ENCODE measurements around the gene TRIL.
A peak's percentile ranks its signal among the peaks of the same experiment; 100 is the strongest.

TRIL gene

GRCh38 chr7:28958235-28958979, at the start of gene TRIL:
Gene TRIL, minus strand, starts transcription at chr7:28958330. Its CDS starts 284 bp downstream, at chr7:28958046.
- DNase-seq (ENCODE audit: low read depth, low spot score), result no peak

GRCh38 chr7:29007127-29007526, 49.0 kb upstream of the TRIL start:
- DNase-seq (ENCODE audit: low read depth, low spot score), result no peak

DNA sequence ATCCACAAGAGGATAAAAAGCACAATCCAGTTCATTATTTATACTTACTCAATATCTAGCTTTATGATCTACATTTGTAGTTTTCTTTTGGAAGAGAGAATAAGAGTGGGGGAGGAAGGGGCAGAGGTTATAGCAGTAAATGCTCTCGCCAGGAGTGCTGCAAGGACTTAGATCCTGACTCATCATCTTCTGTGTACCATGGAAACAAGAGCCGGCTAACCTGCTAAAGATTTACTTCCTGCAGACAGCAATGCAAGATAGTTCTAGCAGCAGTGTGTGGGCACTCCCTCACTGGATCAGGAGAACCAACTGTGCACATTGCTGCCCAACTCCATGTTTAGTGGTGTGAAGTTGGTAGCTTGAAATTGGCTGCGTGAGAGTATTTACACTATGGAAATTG, 47.7 kb upstream of the TRIL start:
- no peak for DNase-seq (ENCODE audit: low read depth, low spot score)

- DNase-seq (ENCODE audit: low read depth, low spot score), result no peak
Observed at GRCh38 chr7:29005406-29005805, 47.3 kb upstream of the TRIL start.

DNA sequence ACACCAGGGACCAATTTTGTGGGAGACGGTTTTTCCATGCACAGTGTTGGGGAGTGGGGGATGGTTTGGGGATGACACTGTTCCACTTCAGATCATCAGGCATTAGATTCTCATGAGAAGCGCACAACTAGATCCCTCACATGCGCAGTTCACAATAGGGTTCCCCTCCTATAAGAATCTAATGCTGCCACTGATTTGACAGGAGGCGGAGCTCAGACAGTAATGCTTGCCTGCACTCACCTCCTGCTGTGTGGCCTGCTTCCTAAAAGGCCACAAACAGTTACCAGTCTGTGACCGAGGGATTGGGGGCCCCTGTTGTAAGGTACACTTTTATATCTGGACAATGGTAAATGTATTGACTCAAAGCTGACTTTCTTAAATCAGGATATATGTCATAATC, 45.6 kb upstream of the TRIL start:
- no peak for DNase-seq (ENCODE audit: low read depth, low spot score)

GRCh38 chr7:29000717-29001076, 42.6 kb upstream of the TRIL start:
- no peak for DNase-seq (ENCODE audit: low read depth, low spot score)

DNA sequence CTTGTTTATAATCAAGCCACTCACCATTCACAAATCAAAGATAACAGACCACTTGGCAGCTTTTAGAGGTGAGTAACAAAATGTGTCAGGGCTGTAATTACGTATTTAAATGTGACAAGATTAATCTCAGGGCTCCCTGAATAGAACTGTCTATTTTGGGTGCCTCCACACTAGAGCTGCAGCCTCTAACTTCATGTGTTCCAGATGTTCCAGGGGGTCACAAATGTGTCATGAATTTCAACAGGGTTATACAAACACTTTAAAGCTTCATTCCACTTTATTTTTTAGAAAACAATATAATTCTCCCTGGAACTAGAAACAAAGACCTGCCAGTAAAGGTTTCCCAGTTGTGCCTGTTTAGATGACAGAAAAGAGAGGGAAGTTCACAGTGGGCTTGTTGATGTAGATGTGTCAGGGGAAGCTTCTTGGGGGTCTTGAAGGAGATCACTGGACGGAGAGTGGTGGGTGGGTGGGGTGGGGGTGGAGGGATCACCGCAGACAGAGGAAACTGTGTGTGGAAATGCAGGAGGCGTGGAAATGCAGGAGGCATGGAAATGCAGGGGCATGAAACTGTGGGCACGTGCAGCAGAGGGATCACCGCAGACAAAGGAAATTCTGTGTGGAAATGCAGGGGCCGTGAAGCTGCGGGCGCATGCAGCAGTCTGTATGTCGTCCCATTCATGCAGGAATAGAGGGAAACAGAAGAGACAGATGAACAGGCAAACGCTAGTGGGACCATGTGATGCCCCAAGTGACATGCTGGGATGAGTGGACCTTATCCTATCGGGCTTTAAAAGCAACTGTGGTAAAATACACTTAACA, 42.0 kb upstream of the TRIL start:
- no peak for DNase-seq (ENCODE audit: low read depth, low spot score)

DNA sequence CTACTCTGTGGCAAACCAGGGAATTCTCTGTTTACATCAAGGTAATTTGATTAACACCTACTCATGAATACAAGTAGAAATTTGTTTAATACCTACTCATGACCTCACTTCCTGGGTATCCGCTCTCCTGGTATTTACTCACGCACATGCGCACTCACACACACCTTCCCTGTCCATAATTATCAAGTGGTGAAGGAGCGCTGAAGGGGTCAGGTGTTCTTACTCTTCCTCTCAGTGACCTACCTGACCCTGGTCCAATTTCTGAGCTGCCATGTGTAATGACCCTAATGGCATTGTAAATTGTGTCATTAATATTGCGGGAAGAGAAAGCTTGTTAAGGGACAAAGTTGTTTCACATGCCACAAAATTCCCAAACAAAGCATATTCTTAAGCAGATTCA, 41.3 kb upstream of the TRIL start:
- DNase-seq (ENCODE audit: low read depth, low spot score), result no peak

DNA sequence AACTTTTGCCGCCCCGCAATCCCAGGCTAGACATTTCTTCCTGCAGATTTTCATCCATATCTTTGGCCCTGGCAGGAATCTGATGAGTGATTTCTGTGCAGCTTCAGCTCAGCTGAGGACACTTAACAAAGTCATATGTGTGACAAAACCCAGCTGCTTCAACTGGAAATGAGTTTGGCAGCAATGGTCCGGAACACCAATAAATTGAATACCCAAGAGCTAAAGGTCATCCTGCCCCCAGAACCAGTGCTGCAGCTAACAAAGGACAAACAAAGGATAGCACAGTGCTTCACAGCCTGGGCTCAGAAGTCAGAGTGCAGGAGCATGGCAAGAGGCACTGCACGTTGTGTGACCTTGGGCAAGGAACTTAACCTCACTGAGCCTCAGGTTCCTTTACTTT, 40.0 kb upstream of the TRIL start:
- DNase-seq (ENCODE audit: low read depth, low spot score), result no peak

DNA sequence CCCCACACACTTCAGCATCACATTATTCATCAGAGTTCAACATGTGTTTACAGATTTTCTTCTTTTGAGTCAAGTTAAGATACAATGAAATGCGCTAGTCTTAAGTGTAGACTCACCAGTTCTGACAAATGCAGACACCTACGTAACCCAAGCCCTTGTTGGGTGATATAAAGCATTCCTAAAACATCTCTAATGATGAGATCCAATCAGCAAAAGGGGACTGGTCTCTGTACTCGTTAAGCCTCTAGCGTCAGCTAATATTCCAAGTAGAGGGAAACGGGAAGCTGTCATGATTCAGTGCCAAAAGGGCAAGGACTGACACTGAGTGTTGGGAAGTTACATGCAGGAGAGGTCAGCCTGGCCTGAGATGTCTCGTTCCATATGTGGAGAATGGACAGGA, 38.7 kb upstream of the TRIL start:
- no peak for DNase-seq (ENCODE audit: low read depth, low spot score)

DNA sequence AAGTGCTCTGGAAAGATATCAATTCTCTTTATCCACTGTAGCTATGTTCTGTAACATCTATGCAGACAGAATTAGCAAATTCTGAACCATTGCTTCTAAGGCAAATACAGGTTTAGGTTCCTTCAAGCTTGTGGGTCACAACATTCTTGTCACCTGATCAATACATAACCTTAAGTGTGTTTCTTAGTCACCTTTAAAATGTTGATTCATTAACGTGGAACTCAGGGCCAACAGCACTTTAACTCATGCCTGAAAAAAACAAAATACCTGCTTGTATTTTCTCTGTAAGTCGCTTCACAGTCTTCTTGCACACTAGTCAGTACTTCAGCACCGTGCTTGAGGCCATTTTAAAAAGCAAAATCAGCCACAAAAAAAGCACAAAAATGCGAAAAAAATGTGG, 35.2 kb upstream of the TRIL start:
- DNase-seq (ENCODE audit: low read depth, low spot score), result no peak

DNA sequence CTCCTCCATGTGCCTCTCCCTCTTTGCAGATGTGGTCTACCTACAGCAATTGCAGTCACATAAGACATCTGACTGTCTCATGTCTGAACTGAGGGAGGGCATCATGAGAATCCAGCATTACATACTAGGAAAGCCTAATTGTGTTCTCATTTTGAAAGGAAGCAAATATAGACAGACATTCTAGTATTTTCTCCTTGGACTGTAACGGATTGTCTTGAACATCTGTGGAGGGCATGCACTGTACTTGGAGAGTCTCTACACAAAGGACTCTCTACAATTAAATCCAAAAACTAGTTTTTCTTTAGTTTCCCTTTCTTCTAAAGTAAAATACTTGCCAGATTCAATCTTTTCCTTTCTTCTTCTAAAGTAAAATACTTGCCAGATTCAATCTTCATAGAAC, 34.7 kb upstream of the TRIL start:
- DNase-seq (ENCODE audit: low read depth, low spot score), result no peak

- DNase-seq (ENCODE audit: low read depth, low spot score), result no peak
Observed at GRCh38 chr7:28990200-28990960, 32.2 kb upstream of the TRIL start.

DNA sequence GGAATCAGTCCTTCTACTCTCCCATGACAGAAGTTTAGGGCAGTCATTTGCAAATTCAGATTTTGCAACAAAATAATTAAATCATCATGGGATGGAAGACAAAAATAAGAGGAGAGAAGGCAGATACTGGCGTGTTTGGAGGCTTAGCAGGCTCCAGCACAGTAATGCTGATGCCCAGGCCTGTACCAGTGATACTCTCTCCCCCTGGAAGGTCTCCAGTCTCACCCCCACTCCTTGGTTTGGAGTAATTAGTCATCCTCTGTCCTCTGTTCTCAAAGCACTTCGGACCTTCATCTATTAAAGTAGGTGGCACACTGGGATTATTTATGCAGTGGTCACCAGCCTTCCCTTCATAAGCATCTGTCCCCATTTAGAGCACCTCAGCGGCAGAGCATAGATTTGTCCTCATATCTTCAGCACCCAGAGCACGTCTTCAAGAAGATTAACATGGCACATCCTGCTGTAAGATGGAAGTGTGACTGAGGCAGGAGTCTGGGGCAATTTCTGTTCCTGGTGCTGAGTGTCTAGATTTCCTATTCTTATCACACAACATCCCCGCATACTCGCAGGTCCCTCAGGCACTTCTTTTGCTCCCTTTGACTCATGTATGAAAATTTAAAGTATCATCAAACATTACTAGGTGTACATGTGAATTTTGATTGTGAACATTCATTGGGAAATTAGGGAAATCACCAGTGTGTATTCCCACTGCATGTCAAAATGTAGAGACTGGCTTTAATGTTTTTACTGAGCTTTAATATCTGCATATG, 31.3 kb upstream of the TRIL start:
- no peak for DNase-seq (ENCODE audit: low read depth, low spot score)

GRCh38 chr7:28988810-28989209, 30.7 kb upstream of the TRIL start:
- DNase-seq (ENCODE audit: low read depth, low spot score), result no peak

DNA sequence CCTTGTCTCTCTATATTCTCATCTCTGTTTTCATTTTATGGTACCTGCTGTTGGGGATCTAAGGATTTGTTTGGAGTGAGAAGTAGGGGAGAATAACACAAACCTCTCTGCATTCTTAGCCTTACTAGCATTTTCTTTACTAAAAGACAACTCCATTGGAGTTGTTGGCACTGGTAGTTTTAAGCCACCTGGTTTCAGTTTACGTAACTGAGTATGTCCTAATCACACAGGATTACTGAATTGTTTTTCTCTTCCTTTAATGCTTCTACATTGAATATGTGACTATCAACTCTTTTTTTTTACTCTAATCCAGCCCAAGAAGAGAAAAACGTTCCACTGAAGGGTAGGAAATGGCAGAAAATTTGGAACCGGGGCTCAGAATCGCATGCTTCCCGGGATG, 30.0 kb upstream of the TRIL start:
- no peak for DNase-seq (ENCODE audit: low read depth, low spot score)

DNA sequence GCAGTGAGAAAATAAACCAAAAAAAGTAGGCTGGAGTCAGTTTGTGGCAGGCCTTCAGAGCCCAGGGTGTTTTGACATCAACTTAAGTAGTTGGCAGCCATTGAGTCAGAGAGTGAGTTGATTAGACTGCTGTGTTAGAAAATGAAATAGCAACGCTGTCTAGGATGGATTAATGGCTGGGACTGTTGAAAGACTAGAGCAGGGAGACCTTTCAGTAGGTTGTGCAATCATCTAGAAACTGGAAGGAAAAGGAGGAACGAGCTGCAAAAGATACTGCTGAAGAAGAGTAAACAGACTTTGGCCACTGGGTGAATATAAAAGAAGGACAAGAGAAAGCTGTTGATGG, 28.6 kb upstream of the TRIL start:
- no peak for DNase-seq (ENCODE audit: low read depth, low spot score)

DNA sequence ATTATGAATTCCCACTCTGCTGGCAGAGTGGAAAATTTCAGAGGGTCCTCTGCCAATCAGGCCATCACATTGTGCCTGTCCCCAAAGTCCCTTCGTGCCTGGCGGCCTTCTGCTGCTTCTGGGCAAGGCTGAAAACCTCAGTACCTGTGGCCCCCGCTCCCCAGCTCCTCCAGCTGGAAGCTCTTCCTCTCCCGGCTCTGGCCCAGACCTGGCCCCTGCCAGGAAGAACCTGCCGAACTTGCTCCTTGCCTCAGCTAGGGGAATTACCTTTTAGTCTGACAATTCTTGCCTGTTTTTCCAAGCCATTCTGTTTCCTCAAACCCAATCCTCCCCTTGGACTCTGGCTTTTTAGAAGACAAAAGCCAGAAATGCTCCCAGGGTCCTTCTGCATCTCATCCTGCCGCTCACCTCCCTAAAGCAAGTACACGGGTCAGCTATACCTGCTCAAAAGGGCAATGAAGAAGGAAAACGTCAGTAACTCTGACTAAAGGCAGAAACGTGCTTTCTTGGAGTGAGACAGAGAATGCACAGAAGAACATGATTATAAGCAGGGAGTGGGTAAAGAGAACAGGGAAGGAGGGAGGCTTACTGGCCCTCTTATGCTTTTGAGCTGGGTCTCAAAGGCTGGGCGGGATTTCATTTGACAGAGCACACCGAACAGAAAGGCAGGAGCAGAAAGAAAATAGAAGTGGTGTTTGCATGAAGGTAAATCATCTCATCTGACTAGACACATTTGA, 28.1 kb upstream of the TRIL start:
- DNase-seq (ENCODE audit: low read depth, low spot score), result no peak

GRCh38 chr7:28984631-28985030, 26.5 kb upstream of the TRIL start:
- peak; percentile 52 for DNase-seq (ENCODE audit: low read depth, low spot score)

DNA sequence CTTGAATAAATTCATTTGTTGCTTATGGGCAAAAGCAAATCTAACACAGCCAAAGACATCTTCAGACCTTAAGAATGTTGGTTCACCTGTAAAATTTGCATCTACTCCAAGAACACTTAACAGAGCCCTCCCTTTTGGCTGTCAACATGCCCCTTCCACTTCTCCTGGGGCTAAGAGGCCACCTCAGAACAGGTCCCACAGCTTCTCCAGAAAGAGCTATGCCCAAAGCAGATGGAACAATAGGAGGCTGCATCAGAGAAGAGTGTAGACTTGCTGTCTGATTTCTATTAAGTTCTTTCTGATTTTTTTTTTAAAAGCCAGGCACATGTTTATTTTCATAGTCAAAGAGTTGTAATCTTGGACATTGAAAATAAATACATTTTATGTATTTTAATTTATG, 26.1 kb upstream of the TRIL start:
- DNase-seq (ENCODE audit: low read depth, low spot score), result no peak
